HG03521 (cell line): Measurements from ENCODE around the gene ELOF1.
"Not testable (repeated sequence)": the region's sequence is repeated elsewhere in the genome, so short reads cannot be mapped to it uniquely, and the experiment has no call there.

ENCODE experiments used
- ATAC-seq: cut with Tn5 transposase; IDR thresholded peaks from one replicate; pipeline ENCODE4 v1.9.1; 2021; ENCODE audit warnings: mild to moderate bottlenecking, moderate library complexity; ENCODE audit not compliant: unreplicated experiment

ELOF1 gene

DNA sequence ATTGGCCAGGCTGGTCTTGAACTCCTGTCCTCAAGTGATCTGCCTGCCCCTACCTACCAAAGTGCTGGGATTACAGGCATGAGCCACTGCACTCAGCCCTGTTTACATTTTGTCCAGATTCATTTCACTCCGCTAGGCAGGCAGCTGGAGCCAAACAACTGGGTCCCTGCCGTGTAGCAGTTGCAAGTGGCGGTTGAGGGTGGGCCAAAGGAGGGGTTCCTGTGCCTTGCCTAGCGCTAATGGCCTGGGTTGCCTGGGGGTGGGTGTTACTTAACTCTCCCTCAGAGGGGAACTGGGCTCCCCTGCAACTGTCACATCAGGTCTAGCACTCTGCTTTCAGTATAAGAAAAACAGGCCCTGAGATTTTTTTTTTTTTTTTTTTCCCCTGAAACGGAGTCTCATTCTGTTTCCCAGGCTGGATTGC is 11.0 kb upstream of the ELOF1 start:
- ATAC-seq, result no peak

DNA sequence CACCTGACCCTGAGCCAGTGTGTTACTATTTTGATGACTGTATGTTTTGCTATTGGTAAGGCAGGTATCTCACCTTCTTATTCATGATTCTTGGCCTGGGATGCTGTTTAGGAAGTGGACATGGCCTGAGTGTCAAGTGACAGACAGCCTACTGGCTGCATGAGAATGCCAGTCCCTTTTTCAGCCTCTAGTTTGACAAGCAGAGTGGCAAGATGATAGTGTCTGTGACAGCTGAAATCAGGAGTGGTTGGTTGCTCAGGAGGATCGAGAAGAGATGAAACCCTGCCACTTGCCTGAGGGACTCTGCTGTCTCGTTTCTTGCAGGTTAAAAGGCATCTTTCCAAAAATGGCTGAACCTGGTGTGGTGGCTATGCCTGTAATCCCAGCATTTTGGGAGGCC is 7.1 kb upstream of the ELOF1 start:
- ATAC-seq, result no peak

DNA sequence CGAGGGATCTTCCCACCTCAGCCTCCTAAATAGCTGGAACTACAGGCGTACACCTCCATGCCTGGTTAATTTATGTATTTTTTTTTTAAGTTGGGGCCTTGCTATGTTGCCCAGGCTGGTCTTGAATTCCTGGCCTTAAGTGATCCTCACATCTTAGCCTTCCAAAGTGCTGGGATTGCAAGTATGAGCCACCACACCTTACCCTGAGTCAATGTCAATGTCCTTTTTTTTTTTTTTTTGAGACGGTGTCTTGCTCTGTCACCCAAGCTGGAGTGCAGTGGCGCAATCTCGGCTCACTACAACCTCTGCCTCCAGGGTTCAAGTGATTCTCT is 6.6 kb upstream of the ELOF1 start:
- ATAC-seq, result not testable (repeated sequence)

DNA sequence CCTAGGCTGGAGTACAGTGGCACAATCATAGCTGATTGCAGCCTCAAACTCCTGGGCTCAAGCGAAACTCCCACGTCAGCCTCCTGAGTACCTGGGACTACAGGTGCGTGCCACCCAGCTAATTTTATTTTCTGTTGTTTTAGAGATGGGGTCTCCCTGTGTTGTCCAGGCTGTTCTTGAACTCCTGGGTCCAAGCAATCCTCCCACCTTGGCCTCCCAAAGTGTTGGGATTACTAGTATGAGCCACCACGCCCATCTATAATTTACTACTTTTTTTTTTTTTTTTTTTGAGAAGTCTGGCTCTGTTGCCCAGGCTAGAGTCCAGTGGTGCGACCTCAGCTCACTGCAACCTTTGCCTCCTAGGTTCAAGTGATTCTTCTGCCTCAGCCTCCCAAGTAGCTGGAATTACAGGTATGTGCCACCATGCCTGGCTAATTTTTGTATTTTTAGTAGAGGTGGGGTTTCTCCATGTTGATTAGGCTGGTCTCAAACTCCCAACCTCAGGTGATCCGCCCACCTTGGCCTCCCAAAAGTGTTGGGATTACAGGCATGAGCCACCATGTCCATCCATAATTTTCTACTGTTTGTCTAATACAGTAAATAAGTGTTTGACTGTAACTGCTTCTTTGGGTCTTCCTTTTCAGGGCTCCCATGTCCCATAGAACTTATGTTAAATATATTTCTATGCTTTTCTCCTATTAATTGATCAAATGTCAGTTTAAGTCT is 5.2 kb upstream of the ELOF1 start:
- not testable (repeated sequence) for ATAC-seq

DNA sequence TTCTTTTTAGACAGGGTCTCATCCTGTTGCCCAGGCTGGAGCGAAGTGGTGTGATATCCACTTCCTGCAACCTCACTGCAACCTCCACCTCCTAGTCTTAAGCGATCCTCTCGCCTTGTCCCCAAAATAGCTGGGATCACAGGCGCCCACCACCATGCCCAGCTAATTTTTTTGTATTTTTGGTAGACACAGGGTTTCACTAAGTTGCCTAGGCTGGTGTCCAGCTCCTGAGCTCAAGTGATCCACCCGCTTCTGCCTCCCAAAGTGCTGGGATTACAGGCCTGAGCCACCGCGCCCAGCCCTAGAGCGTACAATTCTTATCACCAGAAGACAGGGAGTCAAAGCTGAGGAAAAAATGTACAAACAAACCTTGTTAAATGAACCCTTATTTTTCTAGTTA is 4.5 kb upstream of the ELOF1 start:
- ATAC-seq, result no peak

DNA sequence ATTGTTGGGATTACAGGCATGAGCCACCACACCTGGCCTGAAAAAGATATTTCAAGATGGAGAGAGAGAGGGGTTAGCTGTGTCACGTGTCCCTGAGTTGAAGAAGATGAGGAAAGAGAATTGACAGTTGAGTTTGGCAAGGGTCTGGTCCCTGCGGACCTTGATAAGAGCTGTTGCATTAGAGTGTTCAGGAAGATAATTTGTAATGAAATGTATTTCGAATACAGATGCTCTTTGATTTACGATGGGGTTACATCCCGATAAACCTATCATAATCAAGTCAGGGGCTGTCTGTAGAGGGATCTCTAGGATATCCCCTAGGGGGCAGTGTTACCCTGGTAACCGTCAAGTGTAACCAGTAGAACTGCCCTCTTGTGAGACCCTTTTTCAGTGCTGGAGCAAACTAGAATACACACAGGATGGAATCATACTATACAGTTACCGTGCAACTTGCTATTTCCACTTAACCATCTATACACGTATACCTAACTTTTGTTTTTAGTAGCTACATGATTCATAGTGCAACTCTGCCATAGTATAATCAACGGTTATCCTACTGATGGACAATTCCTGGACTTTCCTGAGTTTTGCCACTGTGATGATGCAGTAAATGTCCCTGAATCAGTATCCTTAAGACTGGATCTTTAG is 1.5 kb upstream of the ELOF1 start:
- peak; percentile 35 for ATAC-seq

DNA sequence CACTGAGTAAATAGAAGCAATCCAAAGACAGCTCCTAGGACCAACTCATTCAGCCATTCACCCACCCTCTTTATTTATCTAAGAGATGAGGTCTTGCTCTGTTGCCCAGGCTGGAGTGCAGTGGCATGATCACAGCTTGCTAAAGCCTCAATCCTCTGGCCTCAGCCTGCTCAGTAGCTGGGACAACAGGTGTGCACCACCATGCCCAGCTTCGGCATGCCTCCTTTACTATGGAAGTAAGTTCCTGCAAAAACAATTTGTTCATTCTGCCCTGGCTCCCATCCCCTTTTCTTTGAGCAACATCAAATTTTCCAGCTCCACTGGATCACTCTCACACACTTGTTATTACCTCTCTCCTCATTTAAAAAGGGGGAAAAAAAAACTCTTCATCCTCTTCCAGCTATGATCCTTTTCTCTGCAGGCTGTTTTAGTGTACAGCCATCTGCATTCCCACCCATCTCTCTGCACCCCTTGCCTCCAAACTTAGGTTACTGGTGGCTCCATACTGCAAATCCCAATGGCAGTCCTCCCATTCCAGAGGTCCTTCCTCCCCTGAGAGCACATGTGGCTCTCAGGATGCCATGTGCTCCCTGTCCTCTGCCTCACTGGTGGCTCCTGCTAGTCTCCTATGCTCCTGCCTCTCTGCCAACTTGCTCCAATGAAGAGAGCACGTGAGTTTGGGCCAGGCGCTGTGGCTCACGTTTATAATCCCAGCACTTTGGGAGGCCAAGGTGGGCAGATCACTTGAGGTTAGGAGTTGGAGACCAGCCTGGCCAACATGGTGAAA is 2.2 kb downstream of the ELOF1 start:
- no peak for ATAC-seq

DNA sequence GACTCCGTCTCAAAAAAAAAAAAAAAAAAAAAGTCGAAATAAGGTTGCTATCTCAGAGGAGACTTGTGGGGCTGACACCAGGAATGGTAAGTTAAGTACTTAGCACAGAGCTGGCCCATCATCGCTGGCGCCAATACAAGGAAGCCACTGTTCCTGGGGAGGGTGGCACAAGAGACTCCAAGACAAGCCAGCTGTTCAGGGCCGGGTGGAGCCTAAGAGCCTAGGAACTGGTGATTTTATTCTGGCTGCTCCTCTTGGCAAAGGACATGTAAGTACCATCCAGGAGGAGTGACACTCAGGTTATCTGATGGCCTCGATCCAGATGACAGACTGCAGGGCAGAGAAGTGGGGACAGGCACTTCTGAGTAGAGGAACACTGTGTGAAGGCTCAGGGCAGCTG is 3.8 kb downstream of the ELOF1 start:
- ATAC-seq, result no peak

DNA sequence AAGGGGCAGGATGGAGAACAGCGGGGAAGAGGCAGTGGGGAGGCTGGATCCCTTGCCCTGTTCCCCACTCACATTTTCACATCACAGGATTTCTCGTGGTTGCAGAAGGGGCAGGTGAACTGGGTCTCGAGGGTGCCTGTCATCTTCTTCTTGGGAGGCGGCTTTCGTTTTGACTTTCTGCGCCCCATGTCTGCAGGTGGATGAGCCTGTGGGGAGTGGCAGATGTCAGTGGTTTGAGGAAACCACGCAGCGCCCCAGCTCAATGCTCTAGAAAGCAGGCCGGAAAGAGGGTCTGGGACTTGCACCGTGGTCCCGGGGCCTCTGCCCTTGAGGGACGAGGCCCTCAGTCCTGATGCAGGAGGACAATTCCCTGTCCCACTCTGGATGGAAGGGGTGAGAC is 4.9 kb downstream of the ELOF1 start:
- ATAC-seq, result no peak

DNA sequence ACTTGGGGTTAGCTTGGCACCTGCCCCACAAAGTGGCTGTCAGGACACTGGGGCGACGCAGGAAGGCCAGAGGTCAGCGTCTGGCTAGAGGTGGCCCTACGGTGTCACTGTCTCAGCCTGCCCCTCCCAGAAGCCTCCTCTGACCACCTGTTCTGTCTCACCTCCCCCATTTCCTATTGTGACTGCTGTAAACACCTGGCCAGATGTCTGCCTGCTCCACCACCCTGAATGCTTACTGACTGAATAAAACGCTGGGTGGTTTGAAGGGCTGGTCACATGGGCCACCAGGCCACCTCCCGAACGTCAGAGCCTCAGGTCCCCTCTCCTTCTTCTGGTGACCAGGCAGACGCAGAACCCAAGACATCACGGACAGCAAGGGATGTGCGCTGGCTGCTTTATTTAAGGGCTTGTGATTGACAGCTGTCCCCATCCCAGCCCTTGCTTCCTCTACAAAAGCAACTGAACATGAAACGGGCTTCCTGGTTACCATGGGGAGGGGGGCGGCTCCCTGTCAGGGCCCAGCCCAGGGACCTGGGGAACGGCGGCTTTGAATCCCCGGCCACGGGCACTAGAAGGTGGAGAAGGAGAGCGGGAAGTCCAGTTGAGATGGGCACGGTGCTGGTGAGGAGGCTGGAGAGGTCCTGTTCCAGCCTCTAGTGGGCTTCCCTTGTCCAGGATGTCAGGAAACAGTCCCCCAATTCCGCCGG is 6.2 kb downstream of the ELOF1 start:
- no peak for ATAC-seq

DNA sequence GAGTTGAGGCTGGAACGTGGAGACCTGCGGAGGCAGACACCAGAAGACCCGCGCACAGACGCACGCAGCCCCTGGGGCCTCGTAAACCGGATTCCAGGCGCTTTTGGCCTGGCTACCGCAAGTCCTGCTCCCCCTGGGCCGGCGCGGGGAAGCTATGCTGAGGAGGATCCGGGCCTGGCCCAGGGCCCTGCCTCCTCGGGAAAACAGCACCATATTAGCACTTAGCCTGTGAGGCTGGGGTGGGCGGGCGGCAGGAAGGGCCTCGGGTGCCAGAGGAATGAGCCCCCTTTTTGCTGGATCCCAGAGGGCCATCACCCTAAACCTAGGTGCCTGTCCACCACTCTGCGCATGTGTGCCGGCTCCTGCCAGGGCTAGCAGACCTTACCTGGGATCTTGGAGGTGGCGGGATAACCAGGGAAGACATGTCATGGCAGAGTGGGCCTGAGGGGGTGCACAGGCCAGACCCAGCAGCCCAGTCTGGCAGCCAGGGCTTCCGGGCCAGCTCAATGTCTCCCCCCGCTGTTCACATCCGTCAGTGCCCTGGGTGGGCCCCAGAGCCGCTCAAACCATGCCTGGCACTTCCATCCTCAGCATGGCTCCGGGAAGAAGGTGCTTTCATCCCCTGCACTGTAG is 7.3 kb downstream of the ELOF1 start:
- no peak for ATAC-seq

DNA sequence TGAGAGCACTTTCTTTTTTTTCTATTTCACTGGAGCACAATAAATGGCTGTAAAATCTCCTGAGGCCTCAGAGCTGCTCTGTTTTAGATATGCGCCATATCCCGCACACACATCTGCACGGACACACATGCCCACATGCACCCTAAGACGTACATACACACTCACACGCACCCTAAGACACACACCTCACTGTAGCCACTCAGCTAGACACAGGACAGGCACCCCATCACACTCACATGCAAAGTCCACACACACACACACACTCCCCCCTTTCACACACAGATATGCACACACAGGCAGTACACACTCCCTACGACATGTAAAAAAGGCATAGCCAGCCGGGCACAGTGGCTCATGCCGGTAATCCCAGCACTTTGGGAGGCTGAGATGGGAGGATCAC is 8.8 kb downstream of the ELOF1 start:
- no peak for ATAC-seq

DNA sequence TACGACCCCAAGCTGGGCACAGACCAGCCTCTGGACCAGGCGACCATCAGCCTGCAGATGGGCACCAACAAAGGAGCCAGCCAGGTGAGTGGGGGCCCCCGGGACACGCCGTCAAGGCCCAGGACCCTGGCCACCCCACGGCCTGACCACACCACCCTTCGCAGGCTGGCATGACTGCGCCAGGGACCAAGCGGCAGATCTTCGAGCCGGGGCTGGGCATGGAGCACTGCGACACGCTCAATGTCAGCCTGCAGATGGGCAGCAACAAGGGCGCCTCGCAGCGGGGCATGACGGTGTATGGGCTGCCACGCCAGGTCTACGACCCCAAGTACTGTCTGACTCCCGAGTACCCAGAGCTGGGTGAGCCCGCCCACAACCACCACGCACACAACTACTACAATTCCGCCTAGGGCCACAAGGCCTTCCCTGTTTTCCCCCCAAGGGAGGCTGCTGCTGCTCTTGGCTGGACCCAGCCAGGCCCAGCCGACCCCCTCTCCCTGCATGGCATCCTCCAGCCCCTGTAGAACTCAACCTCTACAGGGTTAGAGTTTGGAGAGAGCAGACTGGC is 9.6 kb downstream of the ELOF1 start:
- ATAC-seq, result no peak

DNA sequence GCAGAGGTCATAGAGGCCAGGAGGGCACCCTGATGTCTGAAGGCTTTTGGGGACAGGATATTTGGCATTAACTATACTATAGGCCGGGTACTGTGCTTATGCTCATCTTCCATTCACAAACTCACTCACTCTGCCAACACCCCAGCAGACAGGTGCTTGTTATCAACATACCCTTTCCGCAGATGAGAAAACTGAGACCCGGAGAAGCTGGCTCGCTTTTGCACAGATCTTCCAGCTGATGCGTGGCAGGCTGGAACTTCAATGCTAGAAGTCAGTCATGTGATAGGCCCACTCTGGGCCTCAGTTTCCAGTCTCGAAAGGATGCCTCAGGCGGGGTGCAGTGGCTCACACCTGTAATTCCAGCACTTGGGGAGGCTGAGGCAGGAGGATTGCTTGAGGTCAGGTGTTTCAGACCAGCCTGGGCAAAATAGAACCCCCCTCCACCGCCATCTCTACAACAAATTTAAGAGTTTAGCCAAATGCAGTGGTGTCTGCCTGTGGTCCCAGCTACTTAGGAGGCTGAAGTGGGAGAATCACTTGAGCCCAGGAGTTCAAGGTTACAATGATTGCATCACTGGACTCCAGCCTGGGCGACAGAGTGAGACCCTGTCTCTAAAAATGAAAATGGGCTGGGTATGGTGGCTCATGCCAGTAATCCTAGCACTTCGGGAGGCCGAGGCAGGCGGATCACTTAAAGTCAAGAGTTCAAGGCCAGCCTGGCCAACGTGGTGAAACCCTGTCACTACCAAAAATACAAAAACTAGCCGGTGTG is 10.9 kb downstream of the ELOF1 start:
- no peak for ATAC-seq

DNA sequence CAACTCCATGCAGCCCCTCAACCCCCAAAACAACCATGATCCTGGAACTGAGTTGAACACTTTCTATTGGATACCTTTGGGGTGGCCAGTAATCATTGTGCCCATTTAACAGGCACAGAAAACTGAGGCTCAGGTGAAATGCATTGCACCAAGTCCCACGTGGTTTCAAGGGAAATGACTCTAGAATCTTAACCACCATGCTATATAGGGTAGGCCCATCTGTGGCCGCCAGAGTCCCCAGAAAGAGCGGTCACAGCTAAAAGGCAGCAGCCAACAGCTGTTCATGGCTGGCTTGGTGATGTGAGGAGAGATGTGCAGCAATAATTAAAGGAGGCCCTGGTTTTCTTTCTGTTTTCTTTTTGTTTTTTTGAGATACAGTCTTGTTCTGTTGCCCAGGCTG is 17.8 kb downstream of the ELOF1 start:
- no peak for ATAC-seq

DNA sequence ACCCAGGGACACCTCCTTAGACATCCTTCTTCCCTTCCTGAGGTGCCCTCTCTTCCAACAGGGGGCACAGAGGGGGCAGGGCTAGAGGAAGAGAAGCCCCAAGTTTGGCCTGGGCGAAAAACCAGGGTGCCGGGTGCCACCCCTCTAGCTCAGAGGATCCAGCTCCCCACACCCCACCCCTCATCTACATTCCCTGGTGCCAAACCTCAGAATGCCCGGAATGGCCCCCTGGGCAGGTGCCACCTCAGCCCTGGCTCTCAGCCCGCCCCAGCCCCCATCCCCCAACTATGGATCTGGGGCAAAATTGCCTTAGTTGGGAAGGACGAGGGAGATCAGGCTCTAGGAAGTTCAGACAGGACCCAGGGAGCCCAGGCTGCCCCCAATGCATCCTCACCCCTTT is 18.4 kb downstream of the ELOF1 start:
- no peak for ATAC-seq

DNA sequence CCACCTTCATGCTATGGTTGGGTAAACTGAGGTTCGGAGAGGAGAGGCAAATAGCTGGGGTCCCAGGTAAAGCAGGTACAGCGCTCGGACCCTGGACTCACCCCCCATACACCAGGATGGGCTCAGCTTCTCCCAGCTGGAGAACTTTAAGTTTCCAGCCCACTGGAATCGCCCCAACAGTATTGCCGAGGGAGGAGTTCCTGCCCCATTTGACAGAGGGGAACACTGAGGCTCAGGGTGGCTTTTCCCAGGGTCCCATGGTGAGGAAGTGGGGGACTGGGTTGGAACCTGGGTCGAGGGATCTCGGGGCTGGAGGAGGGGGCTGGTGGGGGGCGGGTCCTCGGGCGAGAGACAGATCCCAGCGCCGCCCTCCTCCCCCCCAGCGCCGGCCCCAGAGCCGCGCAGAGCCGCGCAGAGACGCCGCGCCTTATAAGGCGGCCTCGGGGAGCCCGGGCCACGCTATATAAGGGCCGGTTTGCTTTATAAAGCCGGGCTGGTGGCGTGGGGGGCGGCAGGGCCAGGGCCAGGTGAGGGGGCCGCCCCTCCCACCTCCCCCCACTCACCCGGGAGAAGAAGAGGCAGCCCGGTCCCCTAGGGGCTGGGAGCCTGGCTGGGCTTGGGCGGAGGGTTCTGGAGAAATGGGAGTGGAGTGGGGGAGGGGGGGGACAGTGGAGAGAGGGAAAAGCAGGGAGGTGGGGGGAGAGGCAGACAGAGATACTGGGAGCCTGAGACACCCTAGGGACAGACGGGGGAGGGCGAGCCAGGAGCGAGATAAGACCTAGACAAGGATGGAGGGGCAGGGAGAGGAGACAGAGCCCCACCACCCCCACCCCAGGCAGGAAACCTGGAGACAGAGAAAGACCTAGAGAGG is 19.3 kb downstream of the ELOF1 start:
- no peak for ATAC-seq

DNA sequence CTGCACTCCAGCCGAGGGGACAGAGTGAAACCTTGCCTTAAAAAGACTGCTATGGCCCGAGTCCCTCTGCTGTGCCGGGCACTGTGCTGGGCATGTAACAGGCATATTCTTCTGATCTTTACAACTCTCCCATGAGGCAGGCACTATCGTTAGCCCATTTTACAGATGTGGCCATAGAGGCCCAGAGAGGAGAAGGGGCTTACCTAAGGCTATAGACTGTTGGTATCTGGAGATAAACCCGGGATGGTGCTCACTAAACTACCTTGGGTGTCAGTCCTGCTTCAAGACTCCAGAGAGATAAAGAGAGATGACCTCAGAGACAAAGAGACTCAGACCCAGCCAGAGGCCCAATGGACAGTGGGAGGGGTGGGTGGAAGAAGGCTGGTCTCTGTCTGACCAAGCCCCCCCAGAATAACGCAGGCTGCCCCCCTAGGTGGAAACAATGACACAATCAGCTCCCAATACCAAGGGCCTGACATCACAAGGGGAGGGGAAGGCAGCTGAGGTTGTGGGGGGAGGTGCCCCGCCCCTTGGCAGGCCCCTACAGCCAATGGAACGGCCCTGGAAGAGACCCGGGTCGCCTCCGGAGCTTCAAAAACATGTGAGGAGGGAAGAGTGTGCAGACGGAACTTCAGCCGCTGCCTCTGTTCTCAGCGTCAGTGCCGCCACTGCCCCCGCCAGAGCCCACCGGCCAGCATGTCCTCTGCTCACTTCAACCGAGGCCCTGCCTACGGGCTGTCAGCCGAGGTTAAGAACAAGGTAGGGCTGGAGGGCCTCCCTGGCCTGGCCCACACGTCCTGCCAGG is 20.6 kb downstream of the ELOF1 start, which contains the start of gene CNN1:
Gene CNN1, plus strand, starts transcription at position 620 of the 805 bp plus-strand sequence. Its CDS starts 77 bp downstream, at position 697.
- ATAC-seq, result no peak
